KOPT-K1 (cell line): ENCODE data around the gene KCNAB2.
"Not testable (repeated sequence)": the region's sequence is repeated elsewhere in the genome, so short reads cannot be mapped to it uniquely, and the experiment has no call there.

Experiments
- H3K27ac ChIP-seq: fragments of 200-600 bp; sonication (generic); 2 replicates; pipeline ENCODE4 v1.5.1; 2016; ENCODE audit warnings: antibody characterized with exemption, mild to moderate bottlenecking, low read depth, low read length; ENCODE audit not compliant: poor library complexity, severe bottlenecking
- H3K36me3 ChIP-seq: fragments of 200-600 bp; sonication (generic); 2 replicates; pipeline ENCODE4 v1.5.1; 2017; ENCODE audit warnings: antibody characterized with exemption, mild to moderate bottlenecking, low read length, moderate library complexity; ENCODE audit not compliant: insufficient read depth
- H3K9me3 ChIP-seq: fragments of 200-600 bp; sonication (generic); 2 replicates; pipeline ENCODE4 v1.5.1; 2017; ENCODE audit warnings: antibody characterized with exemption, low read length, mild to moderate bottlenecking; ENCODE audit not compliant: insufficient read depth, poor library complexity, severe bottlenecking

KCNAB2 gene

GRCh38 chr1:6072774-6073479, 27.2 kb downstream of the KCNAB2 start:
- Histone ChIP-seq H3K9me3 (no peaks in the 10 kb centered on the region), H3K36me3 (peaks cover 100% of the 10 kb centered on the region), H3K27ac (no peak overlapping the region)

GRCh38 chr1:6073480-6074053, 27.9 kb downstream of the KCNAB2 start:
- Histone ChIP-seq H3K9me3 (no peaks in the 10 kb centered on the region), H3K36me3 (peaks cover 100% of the 10 kb centered on the region), H3K27ac (no peak overlapping the region)

GRCh38 chr1:6074192-6074901, 28.7 kb downstream of the KCNAB2 start:
- Histone ChIP-seq H3K9me3 (no peaks in the 10 kb centered on the region), H3K36me3 (peaks cover 100% of the 10 kb centered on the region), H3K27ac (no peak overlapping the region)

GRCh38 chr1:6075748-6076147, 30.1 kb downstream of the KCNAB2 start:
- Histone ChIP-seq H3K36me3 (peaks cover 100% of the 10 kb centered on the region), H3K27ac (no peak overlapping the region), H3K9me3 (no peaks in the 10 kb centered on the region)

GRCh38 chr1:6077061-6077460, 31.4 kb downstream of the KCNAB2 start:
- H3K9me3 ChIP-seq, H3K27ac ChIP-seq: not testable (repeated sequence)
- H3K36me3 ChIP-seq = peaks cover 100% of the 10 kb centered on the region

- peaks cover 100% of the 10 kb centered on the region for H3K36me3 ChIP-seq
- H3K27ac ChIP-seq = no peak overlapping the region
Observed at GRCh38 chr1:6077506-6077905, 31.8 kb downstream of the KCNAB2 start.

GRCh38 chr1:6077919-6078318, 32.2 kb downstream of the KCNAB2 start:
- Histone ChIP-seq H3K36me3 (peaks cover 100% of the 10 kb centered on the region), H3K9me3 (no peaks in the 10 kb centered on the region), H3K27ac (no peak overlapping the region)

More at GRCh38 chr1:6077506-6077905, 31.8 kb downstream of the KCNAB2 start:
- H3K9me3 ChIP-seq = no peaks in the 10 kb centered on the region

GRCh38 chr1:6080469-6080868, 34.8 kb downstream of the KCNAB2 start:
- H3K36me3 ChIP-seq = peaks cover 100% of the 10 kb centered on the region
- no peaks in the 10 kb centered on the region for H3K9me3 ChIP-seq
- H3K27ac ChIP-seq = no peak overlapping the region

GRCh38 chr1:6081901-6082300, 36.2 kb downstream of the KCNAB2 start:
- H3K9me3 ChIP-seq = no peaks in the 10 kb centered on the region
- H3K36me3 ChIP-seq = peaks cover 90% of the 10 kb centered on the region
- no peak overlapping the region for H3K27ac ChIP-seq

GRCh38 chr1:6082430-6082971, 36.8 kb downstream of the KCNAB2 start:
- Histone ChIP-seq H3K27ac (no peak overlapping the region), H3K9me3 (no peaks in the 10 kb centered on the region), H3K36me3 (peaks cover 87% of the 10 kb centered on the region)

- no peaks in the 10 kb centered on the region for H3K9me3 ChIP-seq
- H3K36me3 ChIP-seq = peaks cover 85% of the 10 kb centered on the region
- H3K27ac ChIP-seq = no peak overlapping the region
Observed at GRCh38 chr1:6083385-6083784, 37.7 kb downstream of the KCNAB2 start.

GRCh38 chr1:6083801-6084446, 38.2 kb downstream of the KCNAB2 start:
- no peaks in the 10 kb centered on the region for H3K9me3 ChIP-seq
- peaks cover 83% of the 10 kb centered on the region for H3K36me3 ChIP-seq
- H3K27ac ChIP-seq = no peak overlapping the region

GRCh38 chr1:6084781-6085495, 39.2 kb downstream of the KCNAB2 start:
- H3K9me3 ChIP-seq = no peaks in the 10 kb centered on the region
- H3K27ac ChIP-seq = no peak overlapping the region
- peaks cover 83% of the 10 kb centered on the region for H3K36me3 ChIP-seq

GRCh38 chr1:6085666-6086065, 40.0 kb downstream of the KCNAB2 start:
- Histone ChIP-seq H3K9me3 (no peaks in the 10 kb centered on the region), H3K27ac (no peak overlapping the region), H3K36me3 (peaks cover 83% of the 10 kb centered on the region)
